ENCODE measurements around the gene CDH18.

CDH18 gene, protein sequence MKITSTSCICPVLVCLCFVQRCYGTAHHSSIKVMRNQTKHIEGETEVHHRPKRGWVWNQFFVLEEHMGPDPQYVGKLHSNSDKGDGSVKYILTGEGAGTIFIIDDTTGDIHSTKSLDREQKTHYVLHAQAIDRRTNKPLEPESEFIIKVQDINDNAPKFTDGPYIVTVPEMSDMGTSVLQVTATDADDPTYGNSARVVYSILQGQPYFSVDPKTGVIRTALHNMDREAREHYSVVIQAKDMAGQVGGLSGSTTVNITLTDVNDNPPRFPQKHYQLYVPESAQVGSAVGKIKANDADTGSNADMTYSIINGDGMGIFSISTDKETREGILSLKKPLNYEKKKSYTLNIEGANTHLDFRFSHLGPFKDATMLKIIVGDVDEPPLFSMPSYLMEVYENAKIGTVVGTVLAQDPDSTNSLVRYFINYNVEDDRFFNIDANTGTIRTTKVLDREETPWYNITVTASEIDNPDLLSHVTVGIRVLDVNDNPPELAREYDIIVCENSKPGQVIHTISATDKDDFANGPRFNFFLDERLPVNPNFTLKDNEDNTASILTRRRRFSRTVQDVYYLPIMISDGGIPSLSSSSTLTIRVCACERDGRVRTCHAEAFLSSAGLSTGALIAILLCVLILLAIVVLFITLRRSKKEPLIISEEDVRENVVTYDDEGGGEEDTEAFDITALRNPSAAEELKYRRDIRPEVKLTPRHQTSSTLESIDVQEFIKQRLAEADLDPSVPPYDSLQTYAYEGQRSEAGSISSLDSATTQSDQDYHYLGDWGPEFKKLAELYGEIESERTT

DNA sequence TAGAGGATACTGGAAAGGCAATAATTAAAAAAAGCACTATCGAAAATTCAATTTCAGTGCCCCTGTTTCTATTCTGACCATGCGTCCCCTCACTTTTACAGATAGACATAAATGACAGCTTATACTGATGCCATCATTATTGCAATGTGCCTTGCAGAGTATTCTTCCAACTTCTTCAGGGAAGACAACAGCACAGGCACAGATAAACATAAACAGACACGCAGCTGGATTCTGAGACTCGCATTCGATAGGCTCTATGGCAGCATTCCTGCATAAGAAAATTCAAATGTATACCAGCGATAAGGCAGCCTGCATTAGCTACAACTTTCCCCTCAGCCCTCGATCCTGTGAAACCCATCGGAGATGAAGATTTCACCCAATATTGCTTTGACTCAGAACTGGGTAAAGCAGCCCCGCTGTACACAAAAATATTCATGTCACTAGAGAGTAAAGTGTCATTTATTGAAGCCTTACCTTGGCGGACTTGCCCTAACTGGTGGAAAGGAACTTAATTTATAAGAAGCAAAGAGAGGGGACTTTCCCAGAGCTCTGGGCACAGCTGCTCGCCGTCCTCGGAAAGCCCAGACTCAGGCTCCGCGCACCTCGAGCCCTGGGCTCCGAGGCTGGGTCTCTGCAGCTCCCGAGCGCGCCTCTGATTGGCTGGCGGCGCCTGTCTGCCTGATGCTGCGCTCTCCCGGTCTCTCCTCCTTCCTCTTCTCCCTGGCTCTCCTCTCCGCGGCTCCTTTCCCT is at the start of gene CDH18:
Gene CDH18, minus strand, starts transcription at position 589 of the 750 bp plus-strand sequence. CDS start 149,214 bp downstream, outside the sequence.
- DNase-seq, result no peak

DNA sequence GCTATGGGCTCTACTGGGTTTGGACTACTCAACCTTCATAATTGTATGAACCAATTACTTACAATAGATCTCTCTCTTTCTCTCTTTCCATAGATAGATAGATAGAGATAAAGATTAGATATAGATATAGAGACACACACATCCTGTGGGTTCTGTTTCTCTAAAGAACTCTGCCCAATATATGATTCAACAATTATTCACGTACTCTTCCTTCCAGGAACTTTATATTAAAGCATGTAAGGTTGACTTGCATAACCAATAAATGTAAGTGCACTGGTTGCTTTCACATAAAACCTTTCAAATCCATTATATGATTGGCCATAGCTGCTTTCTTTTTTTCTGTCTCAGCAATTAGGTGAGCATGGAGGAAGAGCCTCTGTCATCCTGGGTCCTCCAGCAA is 46.7 kb upstream of the CDH18 start:
- no peak for DNase-seq

DNA sequence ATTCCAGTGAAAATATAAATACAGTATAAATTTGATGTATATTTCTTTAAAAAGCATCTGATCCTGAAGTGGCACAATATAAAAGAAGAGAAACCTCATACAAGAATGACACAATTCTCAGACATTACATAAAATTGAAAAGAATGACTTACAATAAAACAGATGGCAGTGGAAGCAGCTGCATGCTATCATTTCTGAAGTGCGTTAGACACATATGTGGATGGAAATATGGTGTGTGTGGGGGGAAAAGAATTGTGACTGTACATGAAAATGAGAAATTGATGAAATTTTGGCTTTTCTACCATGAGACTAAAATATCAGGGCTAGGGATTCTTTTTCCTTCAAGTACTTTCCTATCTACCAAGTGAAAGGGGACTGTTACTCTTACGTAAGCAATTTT is 45.9 kb upstream of the CDH18 start:
- no peak for DNase-seq

DNA sequence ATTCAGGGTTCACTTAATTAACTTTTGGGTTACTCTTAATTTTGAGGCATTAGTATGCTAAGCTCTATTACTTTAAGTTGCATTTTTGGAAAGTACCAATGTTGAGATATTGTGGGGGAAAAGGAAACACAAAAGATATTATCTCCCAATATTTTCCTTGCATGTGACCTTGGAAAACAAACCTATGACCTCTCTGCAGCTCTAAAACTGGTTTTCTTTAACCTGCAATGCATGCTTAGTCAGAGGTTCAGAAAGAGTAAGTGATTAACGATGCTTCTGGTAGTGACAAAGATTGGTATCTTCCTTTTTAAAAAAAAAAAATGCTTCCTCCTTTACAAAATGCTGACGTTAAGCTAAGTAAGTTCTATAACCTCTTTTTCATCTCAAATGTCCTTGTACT is 44.9 kb upstream of the CDH18 start:
- no peak for DNase-seq

DNA sequence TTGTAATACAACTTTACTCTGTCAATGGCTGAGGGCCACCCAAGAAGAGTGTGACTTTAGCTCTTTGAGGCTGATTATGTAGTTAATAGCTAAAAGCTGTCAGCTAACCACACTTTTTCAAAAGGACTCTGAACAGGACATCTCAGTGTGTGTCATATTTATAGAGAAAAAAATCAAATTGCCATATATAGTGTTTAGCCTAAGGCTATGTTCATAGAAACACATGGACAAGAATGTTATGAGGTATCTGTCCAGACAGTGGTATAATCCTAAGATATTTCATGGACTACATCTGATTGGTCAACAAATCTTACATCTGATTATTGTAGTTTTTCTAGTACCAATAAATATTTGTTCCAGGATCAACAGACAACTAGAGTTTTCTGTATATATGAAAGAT is 42.1 kb upstream of the CDH18 start:
- no peak for DNase-seq

DNA sequence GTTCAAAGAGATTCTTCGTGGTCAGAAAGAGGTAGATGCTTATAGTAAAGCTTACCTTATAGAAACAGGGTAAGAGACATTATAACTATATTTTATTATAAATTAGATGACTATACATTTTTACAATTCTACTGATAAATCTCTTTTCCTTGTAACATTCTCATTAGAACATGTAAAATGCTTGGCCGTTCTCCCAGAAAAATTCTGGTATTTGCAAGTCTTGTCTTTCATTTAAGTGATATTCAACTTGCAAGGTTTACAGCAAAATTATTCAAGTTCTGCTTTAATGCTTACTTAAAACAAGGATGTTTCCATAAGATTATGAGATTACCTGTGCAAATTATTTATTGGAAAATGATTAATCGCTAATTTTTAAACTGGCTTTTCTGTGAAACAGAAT is 41.3 kb upstream of the CDH18 start:
- DNase-seq, result no peak

DNA sequence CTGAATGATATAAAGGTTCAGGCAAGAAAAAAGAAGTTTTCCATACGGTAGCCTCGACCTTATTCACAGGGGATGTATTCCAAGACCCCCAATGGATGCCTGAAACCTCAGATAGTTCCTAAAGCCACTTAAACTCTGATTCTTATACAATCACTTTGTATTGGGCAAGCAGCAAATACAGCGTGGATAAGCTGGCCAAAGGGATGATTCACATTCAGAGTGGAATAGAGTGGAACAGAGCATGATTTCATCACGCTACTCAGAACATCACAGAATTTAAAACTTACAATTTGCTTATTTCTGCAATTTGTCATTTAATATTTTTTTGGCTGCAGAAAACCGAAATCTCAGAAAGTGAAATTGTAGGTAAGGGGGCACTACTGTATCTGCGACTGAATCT is 40.5 kb upstream of the CDH18 start:
- DNase-seq, result no peak

DNA sequence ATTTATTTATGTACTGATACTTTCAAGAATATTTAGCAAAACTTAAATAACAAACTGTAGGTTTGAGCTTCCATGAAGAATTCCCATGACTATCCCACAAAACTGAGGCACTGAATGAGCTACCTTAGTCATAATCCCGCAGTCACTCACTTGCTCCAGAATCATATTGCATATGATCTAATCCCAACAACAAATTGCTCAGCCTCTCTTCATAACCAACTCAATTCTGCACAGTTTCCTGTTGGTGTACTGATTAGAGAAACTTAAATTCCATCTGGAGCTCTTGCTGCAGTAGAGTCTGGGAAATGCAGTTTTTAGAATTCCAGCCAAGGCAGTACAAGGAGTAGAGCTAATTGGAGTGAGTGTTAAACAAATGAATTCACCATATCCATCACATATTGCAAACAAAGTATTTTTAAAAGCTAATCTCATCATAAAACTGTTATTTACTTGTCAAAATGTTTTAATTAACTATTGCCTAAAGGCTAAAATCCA is 35.7 kb upstream of the CDH18 start:
- DNase-seq, result no peak

DNA sequence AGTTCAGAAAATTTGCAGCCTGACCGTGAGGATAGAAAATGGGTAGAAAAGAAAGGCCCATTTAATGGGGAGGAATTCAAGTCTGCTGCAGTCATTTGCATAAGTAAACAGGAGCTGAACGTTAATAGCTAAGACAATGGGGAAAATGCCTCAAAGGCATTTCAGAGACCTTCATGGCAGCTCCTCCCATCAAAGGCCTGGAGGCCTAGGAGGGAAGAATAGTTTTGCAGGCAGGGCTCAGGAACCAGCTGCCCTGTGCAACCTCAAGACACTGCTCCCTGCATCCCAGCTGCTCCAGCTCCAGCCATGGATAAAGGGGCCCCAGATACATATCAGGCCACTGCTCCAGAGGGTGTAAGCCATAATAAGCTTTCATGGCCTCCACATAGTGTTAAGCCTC is 32.2 kb upstream of the CDH18 start:
- no peak for DNase-seq

DNA sequence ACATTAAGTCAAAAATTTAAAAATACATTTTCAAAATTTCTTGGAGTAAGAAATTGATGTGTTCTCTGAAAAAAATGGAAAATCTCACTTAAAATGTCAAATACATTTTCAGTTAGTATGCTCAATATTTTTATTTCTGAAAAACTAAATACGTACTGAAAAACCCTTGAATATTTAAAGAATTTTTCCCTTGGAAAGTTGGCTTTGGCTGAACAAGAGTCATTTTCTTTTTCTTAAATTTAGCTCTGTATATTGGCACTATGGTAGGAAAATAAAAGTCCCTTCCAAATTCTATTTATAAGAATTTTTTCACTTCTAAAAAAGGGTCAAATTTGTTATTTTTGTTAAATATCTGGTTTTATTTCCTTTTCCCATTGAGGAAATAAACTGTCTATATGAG is 29.0 kb upstream of the CDH18 start:
- DNase-seq, result no peak

DNA sequence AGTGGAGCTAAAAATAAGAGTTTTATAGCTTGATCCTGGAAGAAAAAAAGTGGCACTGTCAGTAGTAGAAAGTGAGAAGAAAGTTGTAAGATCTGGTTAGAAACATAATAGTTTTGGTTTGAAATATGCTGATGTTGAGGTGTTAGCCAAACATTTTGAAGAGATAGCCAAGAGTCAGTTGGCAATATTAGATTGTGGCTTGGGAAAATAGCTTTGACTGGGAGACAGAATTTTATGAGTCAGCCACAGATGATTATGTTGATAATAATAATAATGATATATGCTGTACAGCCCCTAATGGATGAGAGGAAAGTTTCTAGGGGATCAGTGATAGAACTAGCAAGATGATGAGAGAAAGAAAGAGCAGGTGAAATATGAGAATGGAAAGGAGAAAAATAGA is 12.4 kb upstream of the CDH18 start:
- no peak for DNase-seq

DNA sequence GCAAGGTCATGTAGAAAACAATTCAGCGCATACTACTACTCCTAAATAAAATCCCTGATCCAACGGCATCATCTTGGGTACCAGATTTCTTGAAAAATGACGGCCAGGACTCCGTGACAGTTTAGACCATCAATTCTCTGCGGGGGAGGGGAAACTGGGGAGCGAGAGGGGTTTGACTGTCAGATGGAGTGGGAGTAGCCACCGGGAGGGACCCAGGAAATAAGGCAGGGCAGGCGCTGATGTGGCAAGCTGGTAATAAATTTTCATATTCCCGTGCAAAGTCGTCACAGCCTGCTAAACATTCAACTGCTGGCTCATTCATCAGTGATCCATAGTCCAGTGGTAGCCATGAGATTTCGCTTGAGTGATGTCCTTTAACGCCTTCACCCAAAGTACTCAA is 457 bp upstream of the CDH18 start:
- no peak for DNase-seq

DNA sequence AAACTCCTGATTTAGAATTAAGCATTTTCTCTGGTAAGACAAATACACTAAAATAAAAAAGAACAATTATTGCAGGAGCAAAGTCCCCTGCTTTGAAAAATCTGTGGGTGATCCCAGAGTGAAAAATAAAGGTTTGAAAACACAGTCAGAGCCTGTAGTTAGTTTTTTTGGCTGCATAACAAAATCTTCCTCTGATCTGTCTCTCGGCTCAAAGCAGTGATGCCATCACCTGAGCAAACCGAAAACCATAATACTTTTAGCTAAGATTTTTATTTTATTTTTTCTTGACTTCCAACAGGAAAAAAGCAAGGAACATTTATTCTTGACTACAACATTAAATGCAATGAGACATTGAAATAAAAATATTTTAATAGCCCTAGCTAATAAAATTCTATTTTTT is 1.2 kb downstream of the CDH18 start:
- no peak for DNase-seq

DNA sequence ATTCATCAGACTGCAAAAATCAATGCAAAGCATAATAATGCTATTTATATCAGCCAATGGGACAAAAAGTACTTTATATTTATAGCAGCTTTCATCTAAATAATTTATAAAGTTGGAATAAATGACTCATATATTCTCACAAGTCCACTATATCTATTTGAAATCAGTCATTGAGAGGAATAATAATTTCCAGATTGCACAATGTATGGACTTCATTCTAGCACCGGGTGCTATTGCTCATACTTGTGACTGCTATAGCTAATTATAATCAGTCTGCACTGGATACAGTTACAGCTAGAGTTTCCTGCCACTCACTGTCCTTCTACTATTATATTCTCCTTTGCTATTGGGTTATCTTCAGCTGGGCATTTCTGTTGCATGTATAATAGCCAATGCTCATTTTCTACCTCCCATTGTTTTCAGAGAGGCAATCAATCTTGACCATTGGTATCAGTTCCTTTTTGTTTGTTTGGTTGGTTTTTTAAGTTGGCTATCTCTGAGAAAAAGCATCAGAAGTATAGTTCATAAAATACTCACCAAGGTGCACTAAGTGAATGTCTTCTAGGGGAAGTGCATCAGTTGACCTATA is 1.9 kb downstream of the CDH18 start:
- DNase-seq, result no peak

DNA sequence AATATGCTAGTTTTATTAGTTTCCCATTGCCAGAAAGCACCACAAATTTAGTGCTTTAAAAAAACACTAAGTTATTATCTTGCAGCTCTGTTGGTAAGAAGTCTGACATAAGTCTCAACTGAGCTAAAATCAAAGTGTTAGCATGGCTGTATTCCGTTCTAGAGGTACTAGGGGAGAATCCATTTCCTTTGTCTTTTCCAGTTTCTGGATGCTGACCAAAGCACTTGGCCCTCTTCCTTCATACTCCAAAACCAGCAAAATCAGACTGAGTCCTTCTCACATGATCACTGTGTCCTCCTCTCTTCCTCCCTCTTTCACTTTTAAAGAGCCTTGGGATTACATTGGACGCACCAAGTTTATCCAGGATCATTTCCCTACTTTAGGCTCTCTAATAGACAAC is 9.5 kb downstream of the CDH18 start:
- DNase-seq, result no peak

DNA sequence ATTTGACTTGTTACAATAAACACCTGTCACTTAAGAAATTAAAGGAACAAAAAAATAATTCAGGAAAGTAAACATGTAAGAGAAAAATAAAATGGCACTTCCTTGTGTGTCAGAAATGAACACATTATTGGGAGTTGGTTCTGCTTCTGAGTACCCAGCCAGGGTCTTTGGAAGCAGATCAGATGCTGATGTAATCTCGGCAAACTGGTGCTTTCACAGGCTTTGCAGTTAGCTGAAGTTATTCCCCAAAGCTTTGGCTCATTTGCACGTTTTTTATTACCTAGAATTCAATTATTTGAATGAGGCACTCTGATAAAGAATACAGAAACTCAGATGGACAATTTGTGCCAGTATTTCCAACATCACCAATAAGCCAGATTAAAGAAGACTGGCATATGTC is 10.9 kb downstream of the CDH18 start:
- no peak for DNase-seq

DNA sequence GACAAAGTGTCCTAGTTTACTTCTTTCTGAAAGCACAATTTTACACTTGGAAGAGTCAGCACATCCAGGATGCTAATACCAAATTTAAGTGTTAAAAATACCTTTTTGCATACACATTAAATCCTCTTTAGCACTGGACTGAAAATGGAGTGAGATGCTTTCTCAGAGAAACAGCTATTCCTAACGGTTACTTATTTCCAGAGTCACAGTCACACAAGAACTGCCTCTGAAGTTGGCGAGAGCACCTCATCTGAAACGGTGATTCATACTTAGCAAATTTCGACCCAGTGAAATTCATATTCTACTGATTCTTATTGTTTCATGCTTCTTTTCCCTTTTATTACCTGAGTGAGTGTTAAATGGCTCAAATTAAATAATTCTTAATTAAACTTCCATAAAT is 12.2 kb downstream of the CDH18 start:
- DNase-seq, result no peak

DNA sequence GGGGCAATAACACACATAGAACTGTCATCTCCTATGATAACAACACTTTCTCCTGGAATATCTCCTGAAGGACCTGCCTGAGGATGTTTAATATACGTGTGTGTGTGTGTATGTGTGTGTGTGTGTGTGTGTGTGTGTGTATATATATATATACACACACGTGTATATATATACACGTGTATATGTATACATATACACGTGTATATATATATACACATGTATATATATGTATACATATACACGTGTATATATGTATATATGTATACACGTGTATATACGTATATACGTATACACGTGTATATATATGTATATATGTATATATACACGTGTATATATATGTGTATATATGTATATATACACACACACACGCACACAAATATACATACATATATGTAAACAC is 27.5 kb downstream of the CDH18 start:
- DNase-seq, result no peak

DNA sequence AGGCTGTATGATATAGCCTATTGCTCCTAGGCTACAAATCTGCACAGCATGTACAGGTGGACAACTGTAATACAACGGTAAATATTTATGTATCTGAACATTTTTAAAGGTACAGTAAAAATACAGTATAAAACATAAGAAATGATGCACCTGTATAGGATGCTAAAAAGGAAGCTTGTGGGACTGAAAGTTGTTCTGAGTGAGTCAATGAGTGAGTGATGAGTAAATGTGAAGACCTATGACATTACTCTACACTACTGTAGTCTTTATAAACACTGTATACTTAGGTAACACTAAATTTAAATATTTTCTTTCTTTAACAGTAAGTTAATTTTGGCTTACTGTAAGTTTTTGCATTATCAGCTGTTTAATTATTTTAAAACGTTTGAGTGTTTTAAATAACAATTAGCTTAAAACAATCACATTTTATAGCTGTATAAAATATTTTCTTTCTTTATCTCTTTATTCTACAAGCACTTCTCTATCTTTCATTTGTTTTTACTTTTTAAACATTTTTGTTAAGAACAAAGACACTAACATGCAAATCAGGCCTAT is 28.1 kb downstream of the CDH18 start:
- no peak for DNase-seq

DNA sequence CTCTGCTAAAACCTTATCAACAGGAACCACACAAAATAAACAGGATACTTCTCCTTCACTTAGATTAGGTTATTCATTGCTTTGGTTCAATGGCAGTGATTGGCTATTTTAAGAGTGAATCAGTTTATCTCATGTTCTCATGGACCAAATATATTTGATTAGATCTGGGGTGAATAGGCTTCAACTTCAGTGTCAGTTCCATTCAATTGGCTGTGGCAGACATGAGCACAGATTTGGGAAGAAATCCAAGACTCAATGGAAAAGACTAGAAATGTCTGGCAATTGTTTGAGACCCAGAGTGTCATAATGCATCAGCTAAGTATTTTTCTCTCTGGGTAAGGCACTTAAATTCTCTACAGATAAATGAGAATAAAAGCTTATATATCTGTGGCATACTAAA is 37.1 kb downstream of the CDH18 start:
- no peak for DNase-seq

DNA sequence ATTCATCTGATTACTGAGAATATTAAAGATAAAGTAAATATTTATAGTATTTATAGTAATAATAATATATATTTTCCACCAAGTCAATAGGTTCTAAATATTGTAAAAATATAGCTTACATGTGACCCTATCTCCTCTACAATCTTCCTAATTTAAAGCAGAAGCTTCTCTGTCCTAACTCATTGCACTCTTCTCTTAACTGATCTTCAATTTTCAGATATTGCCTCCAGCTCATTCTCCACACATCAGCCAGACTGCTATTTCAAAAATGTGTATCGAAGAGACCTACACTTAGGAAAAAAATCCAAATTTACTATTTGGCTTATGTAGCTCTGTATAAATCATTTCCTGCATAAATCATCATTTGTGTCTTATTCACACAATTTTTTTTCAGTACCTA is 47.8 kb downstream of the CDH18 start:
- DNase-seq, result no peak

DNA sequence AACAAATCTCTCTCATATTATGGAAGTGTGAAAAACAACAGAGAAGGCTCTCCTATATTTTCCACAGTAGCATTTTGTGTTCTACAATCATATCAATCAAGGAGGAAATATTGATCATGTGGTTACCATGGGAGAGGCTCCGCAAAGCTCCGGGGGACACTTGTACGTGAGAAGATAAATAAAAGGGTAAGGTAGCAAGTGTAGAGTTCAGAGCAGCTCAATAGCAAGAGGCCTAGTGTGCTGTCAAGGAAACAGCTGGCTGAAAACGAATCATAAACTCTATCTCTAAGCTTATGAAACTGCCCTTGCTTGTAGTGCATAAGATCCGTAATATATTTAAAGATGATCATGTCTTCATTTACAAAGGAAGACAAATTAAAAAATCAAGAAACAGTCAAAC is 57.5 kb downstream of the CDH18 start:
- no peak for DNase-seq
